Measurements from ENCODE around the gene UHMK1.

DNA sequence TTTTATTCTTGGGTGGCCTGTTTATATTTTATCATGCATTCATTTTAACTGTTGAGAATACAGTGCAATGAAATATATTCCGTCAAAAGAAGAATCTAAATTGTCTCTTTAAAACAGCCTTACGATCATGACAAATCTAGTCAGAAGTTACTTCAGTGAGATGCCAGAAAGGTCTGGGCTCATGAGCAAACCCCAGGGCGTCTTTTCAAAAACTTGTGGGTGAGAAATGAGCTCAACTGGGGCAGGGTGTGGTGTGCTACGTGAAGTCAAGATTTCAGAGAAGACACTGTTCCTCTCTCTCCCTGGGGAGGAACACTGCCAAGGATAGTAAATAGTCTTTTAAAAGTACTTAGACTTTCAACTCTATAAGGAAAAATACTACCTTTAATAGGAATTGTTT, 50.6 kb downstream of the UHMK1 start:
- TF ChIP-seq, protein P1, sequence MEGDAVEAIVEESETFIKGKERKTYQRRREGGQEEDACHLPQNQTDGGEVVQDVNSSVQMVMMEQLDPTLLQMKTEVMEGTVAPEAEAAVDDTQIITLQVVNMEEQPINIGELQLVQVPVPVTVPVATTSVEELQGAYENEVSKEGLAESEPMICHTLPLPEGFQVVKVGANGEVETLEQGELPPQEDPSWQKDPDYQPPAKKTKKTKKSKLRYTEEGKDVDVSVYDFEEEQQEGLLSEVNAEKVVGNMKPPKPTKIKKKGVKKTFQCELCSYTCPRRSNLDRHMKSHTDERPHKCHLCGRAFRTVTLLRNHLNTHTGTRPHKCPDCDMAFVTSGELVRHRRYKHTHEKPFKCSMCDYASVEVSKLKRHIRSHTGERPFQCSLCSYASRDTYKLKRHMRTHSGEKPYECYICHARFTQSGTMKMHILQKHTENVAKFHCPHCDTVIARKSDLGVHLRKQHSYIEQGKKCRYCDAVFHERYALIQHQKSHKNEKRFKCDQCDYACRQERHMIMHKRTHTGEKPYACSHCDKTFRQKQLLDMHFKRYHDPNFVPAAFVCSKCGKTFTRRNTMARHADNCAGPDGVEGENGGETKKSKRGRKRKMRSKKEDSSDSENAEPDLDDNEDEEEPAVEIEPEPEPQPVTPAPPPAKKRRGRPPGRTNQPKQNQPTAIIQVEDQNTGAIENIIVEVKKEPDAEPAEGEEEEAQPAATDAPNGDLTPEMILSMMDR (IDR thresholded peaks at IDR 0.05; ENCODE audit: low read depth, low read length, poor library complexity, severe bottlenecking) = no peak
- TF ChIP-seq EZH2phosphoT487 (IDR thresholded peaks at IDR 0.05; ENCODE audit: borderline replicate concordance, low read length) = no peak

Data from DOHH2 (cell line).